HepG2 (cell line): ENCODE results near the gene HYAL2. TPM values are rescaled to one million over a fixed set of nuclear protein-coding genes. Genes with fewer than 3 reads are reported as not detected.
A peak's percentile ranks its signal among the peaks of the same experiment; 100 is the strongest.

Experiments used
- FOXM1 ChIP-seq: sonication (generic); formaldehyde crosslinking; IDR thresholded peaks from 2 replicates; pipeline ENCODE4 v1.5.0; 2020; ENCODE audit warnings: missing genetic modification reagents
- PHF21A ChIP-seq: sonication (generic); formaldehyde crosslinking; IDR thresholded peaks from 2 replicates; pipeline ENCODE4 v1.5.0; 2020; ENCODE audit warnings: mild to moderate bottlenecking, missing genetic modification reagents
- PHF5A ChIP-seq: IDR thresholded peaks from one replicate; pipeline ENCODE4 v1.6.1; 2018; ENCODE audit warnings: low read depth, missing genetic modification reagents; ENCODE audit not compliant: unreplicated experiment
- RNF2 ChIP-seq: fragments of 450-650 bp; conservative IDR thresholded peaks from 2 replicates; pipeline ENCODE4 v1.6.1; 2016; ENCODE audit warnings: low read depth
- SRF ChIP-seq: IDR thresholded peaks from 2 replicates; pipeline ENCODE4 v1.6.1; 2011; ENCODE audit warnings: mild to moderate bottlenecking, low read depth, low read length, moderate library complexity
- SRY ChIP-seq: sonication (generic); formaldehyde crosslinking; IDR thresholded peaks from 2 replicates; pipeline ENCODE4 v1.8.0; 2022; ENCODE audit warnings: mild to moderate bottlenecking, missing genetic modification reagents
- TAF15 ChIP-seq: fragments of 200-400 bp; formaldehyde crosslinking; IDR thresholded peaks from one replicate; pipeline ENCODE4 v1.6.1; 2018; ENCODE audit warnings: mild to moderate bottlenecking, low read depth, low read length; ENCODE audit not compliant: poor library complexity, severe bottlenecking
- WIZ ChIP-seq: sonication (generic); formaldehyde crosslinking; IDR thresholded peaks from 2 replicates; pipeline ENCODE4 v1.5.1; 2020; ENCODE audit warnings: mild to moderate bottlenecking, missing genetic modification reagents
- ZFAT ChIP-seq: sonication (generic); formaldehyde crosslinking; conservative IDR thresholded peaks from 2 replicates; pipeline ENCODE4 v1.8.1; 2023; ENCODE audit warnings: missing genetic modification reagents, inconsistent platforms
- ZFP1 ChIP-seq: IDR thresholded peaks from 2 replicates; pipeline ENCODE4 v1.6.1; 2016
- ZNF10 ChIP-seq: sonication (generic); formaldehyde crosslinking; IDR thresholded peaks from 2 replicates; pipeline ENCODE4 v1.4.0; 2020; ENCODE audit warnings: mild to moderate bottlenecking, low read depth, missing genetic modification reagents, borderline replicate concordance
- ZNF138 ChIP-seq: sonication (generic); formaldehyde crosslinking; IDR thresholded peaks from 2 replicates; pipeline ENCODE4 v1.5.0; 2020; ENCODE audit warnings: mild to moderate bottlenecking, low read depth, missing genetic modification reagents
- ZNF468 ChIP-seq: sonication (generic); formaldehyde crosslinking; IDR thresholded peaks from 2 replicates; pipeline ENCODE4 v1.8.0; 2022; ENCODE audit warnings: mild to moderate bottlenecking, moderate library complexity, missing genetic modification reagents
- ZNF567 ChIP-seq: sonication (generic); formaldehyde crosslinking; IDR thresholded peaks from 2 replicates; pipeline ENCODE4 v1.8.1; 2023; ENCODE audit warnings: mild to moderate bottlenecking, missing genetic modification reagents, borderline replicate concordance
- ZNF7 ChIP-seq: IDR thresholded peaks from 2 replicates; pipeline ENCODE4 v1.6.1; 2016; ENCODE audit warnings: missing biosample characterization, missing genetic modification reagents
- polyA plus RNA-seq, 8 experiments: library from polyadenylated mRNA; depleted of rRNA in 3 of 8; stranded (reverse) in 7 of 8; unstranded in 1 of 8; fragments of >200 nt; fragmentation: Illumina TruSeq in 4 of 8; extraction: Trizol in 4 of 8; gene quantifications; 2 replicates each; pipeline versions ENCODE4 v1.2.1 to v1.2.3, GENCODE V29; 2011 to 2016; ENCODE audit warnings: low read depth in 4 of 8, missing spikeins in 1 of 8, mixed read lengths in 1 of 8; ENCODE audit not compliant: insufficient read depth in 1 of 8
- total RNA-seq, 5 experiments: library from RNA; depleted of rRNA; stranded (reverse); fragments of >200 nt; fragmentation: Illumina TruSeq; extraction: Trizol; gene quantifications; 2 replicates each; pipeline ENCODE4 v1.2.3, GENCODE V29; 2016; ENCODE audit warnings: low read depth in 1 of 5
- TF ChIP-seq, protein P1 (sequence below): sonication (generic); formaldehyde crosslinking; conservative IDR thresholded peaks from 2 replicates; pipeline ENCODE4 v1.8.0; 2022; ENCODE audit warnings: mild to moderate bottlenecking, moderate library complexity, missing genetic modification reagents
- TF ChIP-seq, protein P2 (sequence below): sonication (generic); formaldehyde crosslinking; IDR thresholded peaks from 2 replicates; pipeline ENCODE4 v1.4.0; 2020; ENCODE audit warnings: mild to moderate bottlenecking, low read depth, missing genetic modification reagents
- TF ChIP-seq, protein P3 (sequence below): sonication (generic); formaldehyde crosslinking; IDR thresholded peaks from 2 replicates; pipeline ENCODE4 v1.4.0; 2020; ENCODE audit warnings: missing genetic modification reagents; ENCODE audit errors: not compliant biosample characterization
- TF ChIP-seq, protein P4 (sequence below): sonication (generic); formaldehyde crosslinking; IDR thresholded peaks from 2 replicates; pipeline ENCODE4 v1.5.1; 2020; ENCODE audit warnings: mild to moderate bottlenecking, missing genetic modification reagents, borderline replicate concordance
- TF ChIP-seq, protein P5 (sequence below): sonication (generic); formaldehyde crosslinking; conservative IDR thresholded peaks from 2 replicates; pipeline ENCODE4 v1.4.0; 2020; ENCODE audit warnings: missing genetic modification reagents

HYAL2 gene
- total and polyA plus RNA-seq, 2 of the 13 experiments (the other 11 are each of a cell fraction or from before 2014, with no cell fraction given), result 76.2 to 102 TPM

DNA sequence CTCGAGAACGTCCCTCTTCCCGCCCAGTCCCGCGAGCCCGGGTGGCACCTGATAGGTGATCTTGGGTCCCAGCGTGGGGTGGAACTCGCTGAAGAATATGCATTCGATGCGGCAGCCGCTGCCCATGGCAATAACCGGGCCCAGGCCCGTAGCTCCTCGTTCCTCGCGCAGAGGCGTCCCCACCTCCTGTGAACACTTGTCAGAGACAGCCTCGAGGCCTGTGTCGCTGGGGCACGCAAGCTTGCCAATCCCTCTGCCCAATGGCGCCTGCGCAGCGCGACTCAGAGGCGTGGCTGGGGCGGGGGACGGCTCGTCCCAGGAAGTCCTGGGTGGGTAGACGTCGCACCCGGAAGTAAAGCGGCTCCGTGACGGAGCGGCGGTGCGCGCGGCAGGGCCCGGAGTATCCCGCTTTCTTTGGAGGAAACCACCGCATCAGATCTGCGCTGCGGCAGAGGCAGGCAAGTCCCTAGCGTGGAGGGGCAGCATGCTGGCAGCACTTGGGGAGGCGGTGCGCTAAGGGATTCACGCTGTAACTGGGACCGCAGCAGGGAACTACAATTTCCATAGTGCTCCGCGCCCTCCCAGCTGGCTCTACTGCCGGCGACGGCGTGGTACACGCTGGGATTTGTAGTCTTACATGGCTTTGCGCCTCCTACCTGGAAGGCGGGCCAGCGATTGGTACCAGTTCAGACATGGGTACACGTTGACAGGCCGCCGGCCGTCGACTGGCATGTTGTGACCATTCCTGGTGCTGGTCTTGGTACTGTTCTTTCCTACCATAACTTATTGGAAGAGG lies 28.2 kb upstream of the HYAL2 start, which contains the start of the genes CYB561D2 and NPRL2 (continued):
- no peak for TF ChIP-seq TAF15
- peak; percentile 69; the same call in 1 of the 2 replicates for TF ChIP-seq ZFAT
- no peak for TF ChIP-seq PHF21A
- TF ChIP-seq, protein P1, sequence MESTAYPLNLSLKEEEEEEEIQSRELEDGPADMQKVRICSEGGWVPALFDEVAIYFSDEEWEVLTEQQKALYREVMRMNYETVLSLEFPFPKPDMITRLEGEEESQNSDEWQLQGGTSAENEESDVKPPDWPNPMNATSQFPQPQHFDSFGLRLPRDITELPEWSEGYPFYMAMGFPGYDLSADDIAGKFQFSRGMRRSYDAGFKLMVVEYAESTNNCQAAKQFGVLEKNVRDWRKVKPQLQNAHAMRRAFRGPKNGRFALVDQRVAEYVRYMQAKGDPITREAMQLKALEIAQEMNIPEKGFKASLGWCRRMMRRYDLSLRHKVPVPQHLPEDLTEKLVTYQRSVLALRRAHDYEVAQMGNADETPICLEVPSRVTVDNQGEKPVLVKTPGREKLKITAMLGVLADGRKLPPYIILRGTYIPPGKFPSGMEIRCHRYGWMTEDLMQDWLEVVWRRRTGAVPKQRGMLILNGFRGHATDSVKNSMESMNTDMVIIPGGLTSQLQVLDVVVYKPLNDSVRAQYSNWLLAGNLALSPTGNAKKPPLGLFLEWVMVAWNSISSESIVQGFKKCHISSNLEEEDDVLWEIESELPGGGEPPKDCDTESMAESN (CRISPR knock-in tag), result peak; percentile 98
- no peak for TF ChIP-seq PHF5A (CRISPR knock-in tag)
- no peak for TF ChIP-seq ZNF10
- TF ChIP-seq, protein P2, sequence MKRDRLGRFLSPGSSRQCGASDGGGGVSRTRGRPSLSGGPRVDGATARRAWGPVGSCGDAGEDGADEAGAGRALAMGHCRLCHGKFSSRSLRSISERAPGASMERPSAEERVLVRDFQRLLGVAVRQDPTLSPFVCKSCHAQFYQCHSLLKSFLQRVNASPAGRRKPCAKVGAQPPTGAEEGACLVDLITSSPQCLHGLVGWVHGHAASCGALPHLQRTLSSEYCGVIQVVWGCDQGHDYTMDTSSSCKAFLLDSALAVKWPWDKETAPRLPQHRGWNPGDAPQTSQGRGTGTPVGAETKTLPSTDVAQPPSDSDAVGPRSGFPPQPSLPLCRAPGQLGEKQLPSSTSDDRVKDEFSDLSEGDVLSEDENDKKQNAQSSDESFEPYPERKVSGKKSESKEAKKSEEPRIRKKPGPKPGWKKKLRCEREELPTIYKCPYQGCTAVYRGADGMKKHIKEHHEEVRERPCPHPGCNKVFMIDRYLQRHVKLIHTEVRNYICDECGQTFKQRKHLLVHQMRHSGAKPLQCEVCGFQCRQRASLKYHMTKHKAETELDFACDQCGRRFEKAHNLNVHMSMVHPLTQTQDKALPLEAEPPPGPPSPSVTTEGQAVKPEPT, result peak; percentile 92; the same call in 1 of the 2 replicates
- TF ChIP-seq ZNF7 (CRISPR knock-in tag), result no peak
- TF ChIP-seq ZNF138 (CRISPR knock-in tag), result peak; percentile 91
- TF ChIP-seq, protein P3, sequence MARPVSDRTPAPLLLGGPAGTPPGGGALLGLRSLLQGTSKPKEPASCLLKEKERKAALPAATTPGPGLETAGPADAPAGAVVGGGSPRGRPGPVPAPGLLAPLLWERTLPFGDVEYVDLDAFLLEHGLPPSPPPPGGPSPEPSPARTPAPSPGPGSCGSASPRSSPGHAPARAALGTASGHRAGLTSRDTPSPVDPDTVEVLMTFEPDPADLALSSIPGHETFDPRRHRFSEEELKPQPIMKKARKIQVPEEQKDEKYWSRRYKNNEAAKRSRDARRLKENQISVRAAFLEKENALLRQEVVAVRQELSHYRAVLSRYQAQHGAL, result no peak
- TF ChIP-seq, protein P4, sequence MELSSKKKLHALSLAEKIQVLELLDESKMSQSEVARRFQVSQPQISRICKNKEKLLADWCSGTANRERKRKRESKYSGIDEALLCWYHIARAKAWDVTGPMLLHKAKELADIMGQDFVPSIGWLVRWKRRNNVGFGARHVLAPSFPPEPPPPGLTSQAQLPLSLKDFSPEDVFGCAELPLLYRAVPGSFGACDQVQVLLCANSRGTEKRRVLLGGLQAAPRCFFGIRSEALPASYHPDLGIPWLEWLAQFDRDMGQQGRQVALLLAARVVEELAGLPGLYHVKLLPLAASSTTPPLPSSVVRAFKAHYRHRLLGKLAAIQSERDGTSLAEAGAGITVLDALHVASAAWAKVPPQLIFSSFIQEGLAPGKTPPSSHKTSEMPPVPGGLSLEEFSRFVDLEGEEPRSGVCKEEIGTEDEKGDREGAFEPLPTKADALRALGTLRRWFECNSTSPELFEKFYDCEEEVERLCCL (CRISPR knock-in tag), result peak; percentile 94
- peak; percentile 91 for TF ChIP-seq ZNF567
- peak; percentile 77; the same call in 1 of the 2 replicates for TF ChIP-seq WIZ (CRISPR knock-in tag)
- TF ChIP-seq, protein P5, sequence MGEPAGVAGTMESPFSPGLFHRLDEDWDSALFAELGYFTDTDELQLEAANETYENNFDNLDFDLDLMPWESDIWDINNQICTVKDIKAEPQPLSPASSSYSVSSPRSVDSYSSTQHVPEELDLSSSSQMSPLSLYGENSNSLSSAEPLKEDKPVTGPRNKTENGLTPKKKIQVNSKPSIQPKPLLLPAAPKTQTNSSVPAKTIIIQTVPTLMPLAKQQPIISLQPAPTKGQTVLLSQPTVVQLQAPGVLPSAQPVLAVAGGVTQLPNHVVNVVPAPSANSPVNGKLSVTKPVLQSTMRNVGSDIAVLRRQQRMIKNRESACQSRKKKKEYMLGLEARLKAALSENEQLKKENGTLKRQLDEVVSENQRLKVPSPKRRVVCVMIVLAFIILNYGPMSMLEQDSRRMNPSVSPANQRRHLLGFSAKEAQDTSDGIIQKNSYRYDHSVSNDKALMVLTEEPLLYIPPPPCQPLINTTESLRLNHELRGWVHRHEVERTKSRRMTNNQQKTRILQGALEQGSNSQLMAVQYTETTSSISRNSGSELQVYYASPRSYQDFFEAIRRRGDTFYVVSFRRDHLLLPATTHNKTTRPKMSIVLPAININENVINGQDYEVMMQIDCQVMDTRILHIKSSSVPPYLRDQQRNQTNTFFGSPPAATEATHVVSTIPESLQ (CRISPR knock-in tag), result 0 out of 2 replicates have a peak, but pooled peaks have one; percentile 72
- TF ChIP-seq ZNF468 (CRISPR knock-in tag), result no peak
- peak; percentile 99 for TF ChIP-seq RNF2
- TF ChIP-seq FOXM1, result no peak
- TF ChIP-seq SRF, result no peak
- no peak for TF ChIP-seq SRY
- TF ChIP-seq ZFP1 (CRISPR knock-in tag), result no peak
